Vagina (tissue), 2 donors: ENCODE results near the gene COL25A1.

Experiments
- CTCF ChIP-seq, 3 experiments: fragments of 450-650 bp in 2 of 3; fragments of 200-600 bp in 1 of 3; sonication (generic) in 1 of 3; IDR thresholded peaks; one replicate each; pipeline ENCODE4 v1.5.1; 2017 to 2019; ENCODE audit warnings: antibody characterized with exemption in 3 of 3, mild to moderate bottlenecking in 2 of 3, moderate library complexity in 2 of 3
- POLR2A ChIP-seq, 2 donors: fragments of 450-650 bp; IDR thresholded peaks; one replicate each; pipeline ENCODE4 v1.6.1; 2017; ENCODE audit warnings: antibody characterized with exemption in 2 of 2, mild to moderate bottlenecking in 2 of 2, moderate library complexity in 2 of 2
- POLR2AphosphoS5 ChIP-seq, 2 donors: sonication (generic); formaldehyde crosslinking; IDR thresholded peaks; one replicate each; pipeline ENCODE4 v1.9.0; 2017; ENCODE audit warnings: antibody characterized with exemption in 2 of 2, mild to moderate bottlenecking in 2 of 2, low read depth in 1 of 2; ENCODE audit not compliant: insufficient read depth in 1 of 2

- TF ChIP-seq POLR2A (IDR thresholded peaks at IDR 0.05) (no peak), POLR2AphosphoS5 (IDR thresholded peaks at IDR 0.05; ENCODE audit: insufficient read depth in 1 of 2, low read depth in 1 of 2) (no peak), CTCF (IDR thresholded peaks at IDR 0.05) (no peak)
Observed at GRCh38 chr4:109207061-109207460, 95.4 kb downstream of the COL25A1 start.
